Measurements from ENCODE around the gene RBM14. TPM values are rescaled to one million over a fixed set of nuclear protein-coding genes. Genes with fewer than 3 reads are reported as not detected.
A peak's percentile ranks its signal among the peaks of the same experiment; 100 is the strongest.

RBM14 gene
- polyA plus RNA-seq, 1 experiment: 21.4 TPM

DNA sequence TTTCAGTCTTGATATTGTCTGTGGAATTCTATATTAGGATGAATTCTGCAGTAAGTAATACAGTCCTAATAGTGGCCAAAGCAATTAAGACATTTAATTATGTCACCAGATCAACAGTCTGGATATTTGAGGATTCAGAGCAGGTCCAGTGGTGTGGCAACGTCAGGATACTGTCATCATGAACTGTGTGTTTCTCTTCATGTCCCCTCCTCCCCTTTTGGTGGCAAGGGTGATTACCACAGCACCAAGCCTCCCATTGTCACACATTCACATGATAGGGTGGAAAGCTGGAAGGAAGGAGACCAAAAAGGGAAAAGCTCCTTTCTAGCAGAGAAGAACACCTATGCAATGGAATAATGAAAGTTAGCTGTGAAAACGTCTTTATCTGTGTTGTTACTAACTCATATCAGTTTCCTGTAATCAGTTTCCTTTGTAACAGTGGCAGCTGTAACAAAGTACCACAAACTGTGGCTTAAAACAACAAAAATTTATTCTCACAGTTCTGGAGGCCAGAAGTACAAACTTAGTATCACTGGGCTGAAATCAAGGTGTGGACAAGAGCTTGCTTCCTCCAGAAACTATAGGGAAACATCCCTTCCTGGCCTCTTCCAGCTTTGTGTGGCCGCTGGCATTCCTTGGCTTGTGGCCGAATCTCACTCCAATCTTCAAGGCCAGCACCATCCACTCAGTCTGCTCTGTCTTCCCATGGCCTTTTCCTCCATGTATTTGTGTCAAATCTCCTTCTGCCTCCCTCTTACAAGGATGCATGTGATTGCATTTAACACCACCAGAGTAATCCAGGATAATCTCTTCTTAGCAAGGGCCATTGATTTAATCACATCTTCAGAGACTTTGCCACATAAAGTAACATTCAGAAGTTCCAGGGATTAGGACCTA, 6.5 kb upstream of the RBM14 start:
- CTCF ChIA-PET: no interaction called here
- POLR2A ChIA-PET: interaction anchor here (0.6 kb wide), 1 partner anchor 12 kb away, joined by 4 read pairs; no protein-coding TSS in a partner anchor
- DNase-seq (ENCODE audit: low read depth, low spot score): no peak

DNA sequence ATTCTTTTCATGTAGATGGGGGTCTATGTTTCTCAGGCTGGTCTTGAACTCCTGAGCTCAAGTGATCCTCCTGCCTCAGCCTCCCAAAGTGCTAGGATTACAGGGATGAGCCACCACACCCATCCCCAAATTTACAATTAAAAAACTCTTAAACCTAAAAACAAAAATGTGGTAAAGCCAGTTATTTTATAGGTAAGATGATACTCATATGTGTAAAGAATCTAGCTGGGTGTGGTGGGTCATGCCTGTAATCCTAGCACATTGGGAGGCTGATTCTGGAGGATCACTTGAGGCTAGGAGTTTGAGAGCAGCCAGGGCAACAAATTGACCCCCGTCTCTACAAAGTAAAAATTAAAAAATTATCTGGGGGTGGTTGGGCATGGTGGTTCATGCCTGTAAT, 4.0 kb upstream of the RBM14 start:
- POLR2A ChIA-PET: no interaction called here
- no peak overlapping the region for H3K27ac ChIP-seq (ENCODE audit: low read depth, low read length)
- no peak overlapping the region for H3K4me3 ChIP-seq (ENCODE audit: low read depth, low read length)
- CTCF ChIA-PET: no interaction called here
- H3K9me3 ChIP-seq (ENCODE audit: control insufficient read depth, insufficient read depth, low read length): 0 out of 2 replicates have a peak, but pooled peaks cover 4% of the 10 kb centered on the region
- DNase-seq (ENCODE audit: low read depth, low spot score): no peak
- TF ChIP-seq, protein P1, sequence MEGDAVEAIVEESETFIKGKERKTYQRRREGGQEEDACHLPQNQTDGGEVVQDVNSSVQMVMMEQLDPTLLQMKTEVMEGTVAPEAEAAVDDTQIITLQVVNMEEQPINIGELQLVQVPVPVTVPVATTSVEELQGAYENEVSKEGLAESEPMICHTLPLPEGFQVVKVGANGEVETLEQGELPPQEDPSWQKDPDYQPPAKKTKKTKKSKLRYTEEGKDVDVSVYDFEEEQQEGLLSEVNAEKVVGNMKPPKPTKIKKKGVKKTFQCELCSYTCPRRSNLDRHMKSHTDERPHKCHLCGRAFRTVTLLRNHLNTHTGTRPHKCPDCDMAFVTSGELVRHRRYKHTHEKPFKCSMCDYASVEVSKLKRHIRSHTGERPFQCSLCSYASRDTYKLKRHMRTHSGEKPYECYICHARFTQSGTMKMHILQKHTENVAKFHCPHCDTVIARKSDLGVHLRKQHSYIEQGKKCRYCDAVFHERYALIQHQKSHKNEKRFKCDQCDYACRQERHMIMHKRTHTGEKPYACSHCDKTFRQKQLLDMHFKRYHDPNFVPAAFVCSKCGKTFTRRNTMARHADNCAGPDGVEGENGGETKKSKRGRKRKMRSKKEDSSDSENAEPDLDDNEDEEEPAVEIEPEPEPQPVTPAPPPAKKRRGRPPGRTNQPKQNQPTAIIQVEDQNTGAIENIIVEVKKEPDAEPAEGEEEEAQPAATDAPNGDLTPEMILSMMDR (IDR thresholded peaks at IDR 0.05; ENCODE audit: low read depth, low read length): no peak
- no peaks in the 10 kb centered on the region for H3K27me3 ChIP-seq (ENCODE audit: control insufficient read depth, insufficient read depth, low read length)

More for the DNA sequence above, 6.5 kb upstream of the RBM14 start:
- Histone ChIP-seq H3K4me3 (ENCODE audit: low read depth, low read length) (no peak overlapping the region), H3K27ac (ENCODE audit: low read depth, low read length) (no peak overlapping the region), H3K27me3 (ENCODE audit: control insufficient read depth, insufficient read depth, low read length) (no peaks in the 10 kb centered on the region), H3K9me3 (ENCODE audit: control insufficient read depth, insufficient read depth, low read length) (no peaks in the 10 kb centered on the region)
- TF ChIP-seq, protein P1 (IDR thresholded peaks at IDR 0.05; ENCODE audit: low read depth, low read length): no peak

DNA sequence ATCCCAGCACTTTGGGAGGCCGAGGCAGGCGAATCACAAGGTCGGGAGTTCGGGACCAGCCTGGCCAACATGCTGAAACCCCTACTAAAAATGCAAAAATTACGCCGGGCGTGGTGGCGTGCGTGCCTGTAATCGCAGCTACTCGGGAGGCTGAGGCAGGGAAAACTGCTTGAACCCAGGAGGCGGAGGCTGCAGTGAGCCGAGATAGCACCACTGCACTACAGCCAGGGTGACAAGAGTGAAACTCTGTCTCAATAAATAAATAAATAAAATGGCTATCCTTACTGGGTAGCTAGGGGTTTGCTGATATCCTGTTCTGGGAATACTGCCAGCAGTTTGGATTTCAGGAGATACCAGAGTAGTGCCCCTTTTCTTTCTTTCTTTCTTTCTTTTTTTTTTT, 2.4 kb upstream of the RBM14 start:
- Histone ChIP-seq H3K27ac (ENCODE audit: low read depth, low read length) (no peak overlapping the region), H3K9me3 (ENCODE audit: control insufficient read depth, insufficient read depth, low read length) (0 out of 2 replicates have a peak, but pooled peaks cover 4% of the 10 kb centered on the region), H3K4me3 (ENCODE audit: low read depth, low read length) (no peak overlapping the region), H3K27me3 (ENCODE audit: control insufficient read depth, insufficient read depth, low read length) (no peaks in the 10 kb centered on the region)
- CTCF ChIA-PET: no interaction called here
- DNase-seq (ENCODE audit: low read depth, low spot score): no peak
- TF ChIP-seq, protein P1 (IDR thresholded peaks at IDR 0.05; ENCODE audit: low read depth, low read length): no peak
- POLR2A ChIA-PET: no interaction called here

DNA sequence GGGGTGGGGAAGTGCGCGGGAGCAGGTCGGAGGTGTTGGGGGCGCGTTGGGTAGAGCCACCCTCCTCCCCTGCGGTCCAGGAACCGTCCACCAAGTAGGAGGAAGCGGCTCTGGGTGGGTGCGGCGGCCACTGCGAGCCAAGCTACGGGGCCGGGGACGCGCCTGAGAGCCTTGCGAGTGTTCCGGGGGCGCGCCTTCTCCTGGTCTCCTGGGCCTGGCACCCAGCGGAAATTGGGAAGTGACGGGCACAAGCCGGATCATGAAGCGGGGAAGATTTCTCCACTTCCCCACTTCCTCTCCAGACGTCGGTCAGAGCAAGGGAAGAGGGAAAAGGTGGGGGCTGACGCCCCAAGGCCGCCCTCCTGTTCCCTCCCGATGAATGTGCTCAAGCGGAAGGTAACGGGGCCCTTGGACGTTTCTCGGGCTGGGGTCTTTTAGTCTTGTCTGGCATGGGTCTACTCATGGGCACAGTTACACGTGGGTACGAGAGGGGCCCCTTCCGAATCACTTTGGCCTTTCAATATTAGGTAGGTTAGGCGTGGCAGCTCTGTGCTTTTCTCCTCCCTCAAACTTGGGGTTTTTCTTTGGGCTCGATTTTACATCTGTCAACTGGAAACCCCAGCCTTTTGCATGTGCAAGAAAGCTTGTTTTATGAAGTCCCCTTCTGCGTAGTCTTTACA, 865 bp downstream of the RBM14 start:
- peak overlapping the region; percentile 95 for H3K4me3 ChIP-seq (ENCODE audit: low read depth, low read length)

More for the DNA sequence above, 865 bp downstream of the RBM14 start:
- Histone ChIP-seq H3K27me3 (ENCODE audit: control insufficient read depth, insufficient read depth, low read length) (no peaks in the 10 kb centered on the region), H3K9me3 (ENCODE audit: control insufficient read depth, insufficient read depth, low read length) (0 out of 2 replicates have a peak, but pooled peaks cover 4% of the 10 kb centered on the region), H3K27ac (ENCODE audit: low read depth, low read length) (peak overlapping the region; percentile 89)
- ChIA-PET POLR2A (interaction anchor here (0.6 to 4.6 kb wide), 14 partner anchors 10 to 183 kb away, joined by 3 to 61 read pairs (median 4); partner anchors contain the start of genes ACTN3, CCDC87, CCS and CTSF), CTCF (interaction anchor here (0.8 kb wide), 1 partner anchor 62 kb away, joined by 3 read pairs; no protein-coding TSS in a partner anchor)
- no peak for DNase-seq (ENCODE audit: low read depth, low spot score)
- TF ChIP-seq, protein P1 (IDR thresholded peaks at IDR 0.05; ENCODE audit: low read depth, low read length): no peak
